ENCODE results near the gene ADAMTS17.

ADAMTS17 gene

DNA sequence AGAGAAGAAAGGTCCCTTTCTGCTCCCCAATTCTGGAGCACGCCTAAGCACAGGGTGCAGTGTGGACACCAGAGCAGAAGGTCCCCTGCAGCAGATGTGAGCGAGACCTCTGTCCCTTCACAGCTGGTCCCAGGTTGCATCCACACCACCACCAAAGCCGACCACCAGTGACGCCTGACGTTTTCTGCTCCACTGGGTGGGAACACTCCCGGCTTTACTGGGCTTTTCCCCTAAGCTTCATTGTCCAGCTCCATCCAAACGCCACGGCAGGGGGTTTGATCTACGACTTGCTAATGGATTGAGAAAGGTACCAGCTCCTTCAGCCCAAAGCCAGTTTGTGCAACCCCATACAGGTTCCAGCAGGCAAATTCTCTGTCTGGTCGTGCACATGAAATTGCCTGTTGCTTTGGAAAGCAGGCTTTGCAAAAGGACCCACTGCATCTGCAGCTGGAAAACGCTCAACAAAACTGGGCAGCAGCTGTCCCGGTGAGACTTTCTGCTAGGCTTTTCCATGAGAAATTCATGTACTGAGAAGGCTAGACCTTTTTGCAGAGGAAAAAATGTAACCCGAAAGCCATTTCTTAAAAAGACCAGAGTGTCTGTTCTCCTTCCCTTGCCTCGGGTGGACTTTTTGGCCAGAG lies 31.1 kb downstream of the ADAMTS17 start:
- DNase-seq (ENCODE audit: low spot score) = no peak

DNA sequence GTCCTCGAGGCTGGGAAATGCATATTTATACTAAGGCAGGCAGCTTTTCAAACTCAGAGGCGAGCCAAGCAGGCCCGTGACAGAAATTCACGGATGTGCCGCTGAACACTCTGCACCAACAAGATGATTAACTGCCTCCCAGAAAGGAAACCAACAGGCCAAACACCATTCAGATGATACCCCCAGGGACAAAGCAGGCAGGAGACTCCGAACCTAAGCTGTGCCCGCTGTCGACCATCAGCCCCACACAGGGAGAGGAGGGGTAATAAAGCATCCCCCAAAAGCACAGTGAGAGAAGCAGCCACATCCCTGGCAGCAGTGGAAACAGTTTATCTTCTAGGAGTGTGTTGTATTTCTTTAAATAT lies 31.8 kb downstream of the ADAMTS17 start:
- no peak for DNase-seq (ENCODE audit: low spot score)

DNA sequence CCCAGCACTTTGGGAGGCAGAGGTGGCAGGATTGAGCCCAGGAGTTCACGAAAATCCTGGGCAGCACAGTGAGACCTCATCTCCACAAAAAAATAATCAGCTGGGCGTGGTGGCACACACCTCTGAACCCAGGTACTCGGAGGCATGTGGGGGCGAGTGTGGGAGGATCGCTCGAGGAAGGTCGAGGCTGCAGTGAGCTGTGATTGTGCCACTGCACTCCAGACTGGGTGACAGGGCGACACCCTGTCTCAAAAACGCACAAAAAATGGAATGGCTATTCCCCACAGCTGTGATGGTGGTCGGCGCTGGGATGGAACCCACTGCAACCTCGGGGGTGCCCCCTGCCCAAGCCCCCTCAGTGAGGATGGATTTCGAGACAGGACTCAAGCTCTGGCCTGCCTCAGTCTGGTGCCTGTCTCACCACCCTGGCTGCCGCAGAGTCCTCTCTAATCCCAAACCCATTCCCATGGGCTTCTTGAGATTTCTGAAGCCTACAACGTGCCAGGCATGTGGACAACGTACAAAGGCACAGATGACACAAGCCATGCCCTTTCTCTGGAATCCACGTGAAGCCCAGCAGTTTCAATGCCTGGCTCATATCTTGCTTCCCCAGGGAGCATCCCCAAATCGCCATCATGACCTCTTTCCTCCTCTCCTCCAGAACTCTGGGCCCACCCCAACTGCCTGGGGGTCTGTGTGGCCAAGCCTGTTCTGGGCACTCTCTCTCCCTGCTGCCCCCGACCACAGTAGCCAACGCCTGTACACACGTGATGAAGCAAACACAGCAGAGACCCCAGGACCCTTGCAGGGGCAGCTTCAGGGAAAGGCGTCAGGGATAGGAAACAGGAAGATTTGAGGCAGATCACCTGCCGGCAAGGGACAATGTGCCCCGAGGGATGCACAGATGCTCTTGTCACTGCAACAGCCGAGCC lies 32.4 kb downstream of the ADAMTS17 start:
- no peak for DNase-seq (ENCODE audit: low spot score)

DNA sequence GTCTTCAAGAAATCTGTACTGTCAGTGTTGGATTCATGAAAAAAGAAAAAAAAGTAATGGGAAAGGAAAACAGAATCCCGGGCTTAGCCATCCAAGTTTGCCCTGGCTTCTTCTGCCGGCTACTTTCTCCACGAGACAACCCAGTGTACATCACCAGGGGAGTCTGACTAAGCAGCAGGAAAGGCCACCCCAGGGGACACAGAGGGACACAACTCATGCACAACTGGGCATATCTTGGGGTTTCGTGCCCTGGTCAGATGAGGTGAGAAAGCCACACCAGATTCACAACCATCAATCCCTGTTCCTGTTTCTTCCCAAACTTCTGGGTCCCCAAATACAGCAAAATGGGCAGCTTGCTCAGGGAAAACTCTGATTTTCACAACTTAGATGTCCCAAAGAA lies 33.2 kb downstream of the ADAMTS17 start:
- DNase-seq (ENCODE audit: low spot score) = no peak

DNA sequence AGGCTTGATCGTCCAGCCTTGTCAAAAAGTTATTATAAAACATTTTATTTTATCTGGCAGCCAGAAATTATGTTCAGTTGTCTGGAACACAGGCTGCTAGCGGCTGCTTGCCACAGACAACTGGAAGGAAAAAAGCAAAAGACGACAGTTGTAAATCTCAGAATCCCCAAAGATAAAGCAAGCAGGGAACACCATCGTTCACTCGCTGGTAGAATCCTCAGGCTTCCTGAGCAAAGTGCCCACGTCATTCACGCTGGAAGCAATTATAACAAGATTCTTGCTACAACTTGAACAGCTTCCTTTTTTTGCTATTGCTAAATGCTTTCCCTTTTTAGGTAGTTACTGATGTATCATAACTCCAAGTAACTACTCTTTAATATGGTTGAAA lies 33.6 kb downstream of the ADAMTS17 start:
- no peak for DNase-seq (ENCODE audit: low spot score)

DNA sequence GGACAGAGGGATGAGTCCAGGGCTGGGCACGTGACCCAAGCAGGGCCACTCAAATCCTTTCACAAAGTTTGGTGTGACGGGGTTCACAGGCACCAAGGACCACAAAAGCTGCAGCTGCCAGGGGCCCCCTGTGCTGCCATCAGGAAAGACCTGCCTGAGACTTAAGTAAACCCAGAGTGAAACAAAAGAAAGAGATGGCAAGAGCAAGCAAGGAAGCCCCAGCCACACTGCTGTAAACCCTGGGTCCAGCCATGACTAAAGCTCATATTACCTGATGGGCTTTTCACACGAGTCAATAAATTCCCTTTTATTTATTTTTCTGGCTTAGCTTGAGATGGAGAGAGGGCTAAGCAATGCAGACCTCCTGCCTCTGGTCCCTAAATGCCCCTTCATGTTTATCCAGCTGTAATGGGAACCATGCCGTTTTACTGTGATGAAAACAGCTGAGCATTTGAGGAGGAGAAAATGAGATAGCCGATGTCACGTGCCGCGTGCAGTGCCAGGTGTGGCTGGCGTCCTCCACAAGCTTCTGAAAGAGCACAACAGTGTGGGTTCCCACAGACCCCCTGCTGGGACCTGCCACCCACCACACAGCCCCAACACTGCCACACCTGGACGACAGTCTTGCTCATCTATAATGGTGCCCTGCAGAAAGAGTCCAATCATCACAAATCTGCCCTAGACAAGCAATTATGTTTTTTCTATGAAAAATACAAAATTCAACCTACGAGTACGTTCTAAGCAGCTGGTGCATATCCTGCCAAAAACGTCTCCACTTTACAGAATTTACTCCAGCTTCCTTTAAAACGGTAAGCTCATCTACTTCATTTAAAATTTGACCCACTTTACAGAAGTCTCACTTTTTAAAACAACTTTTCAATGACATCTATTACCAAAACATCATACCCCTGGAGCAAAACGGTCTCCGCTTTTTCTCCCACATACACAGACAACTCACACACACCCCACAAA lies 34.2 kb downstream of the ADAMTS17 start:
- DNase-seq (ENCODE audit: low spot score) = no peak

DNA sequence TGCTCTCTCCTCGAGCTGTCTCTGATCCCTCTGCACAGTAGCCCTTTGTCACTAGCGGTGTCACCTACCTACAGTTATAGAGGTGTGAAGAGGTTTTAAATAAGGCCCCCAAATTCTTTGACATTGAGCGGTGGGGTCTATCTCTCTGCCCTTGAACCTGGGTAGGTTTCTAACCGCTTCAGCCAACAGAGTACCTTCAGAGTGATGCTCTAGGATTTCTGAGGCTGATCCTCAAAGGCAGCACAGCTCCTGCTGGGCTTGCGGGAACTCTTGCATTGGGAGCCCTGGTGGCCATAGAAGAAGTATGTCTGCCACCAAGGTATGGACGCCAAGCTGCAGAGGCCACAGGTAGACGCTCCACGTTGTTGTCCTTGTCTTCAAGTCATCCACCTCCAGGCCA lies 35.7 kb downstream of the ADAMTS17 start:
- no peak for DNase-seq (ENCODE audit: low spot score)

DNA sequence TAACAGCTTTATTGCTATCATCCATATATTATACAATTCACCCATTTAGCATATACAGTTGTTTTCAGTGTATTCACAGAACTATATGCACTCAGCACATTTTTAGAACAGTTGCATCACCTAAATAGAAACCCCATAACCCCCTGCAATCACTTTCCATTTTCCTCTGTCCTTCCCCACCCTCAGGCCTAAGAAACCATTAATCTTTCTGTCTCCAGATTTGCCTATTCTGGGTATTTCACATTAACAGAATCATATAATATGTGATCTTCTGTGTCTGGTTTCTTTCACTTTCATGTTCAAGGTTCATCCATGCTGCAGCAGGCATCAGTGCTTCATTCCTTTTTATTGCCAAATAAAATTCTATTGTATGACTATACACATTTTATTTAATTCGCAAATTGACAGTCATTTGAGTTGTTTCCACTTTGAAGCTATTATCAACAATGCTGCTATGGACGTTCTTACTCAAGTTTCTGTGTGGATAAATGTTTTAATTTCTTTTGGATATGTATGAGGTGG lies 39.8 kb downstream of the ADAMTS17 start:
- no peak for DNase-seq (ENCODE audit: low spot score)

DNA sequence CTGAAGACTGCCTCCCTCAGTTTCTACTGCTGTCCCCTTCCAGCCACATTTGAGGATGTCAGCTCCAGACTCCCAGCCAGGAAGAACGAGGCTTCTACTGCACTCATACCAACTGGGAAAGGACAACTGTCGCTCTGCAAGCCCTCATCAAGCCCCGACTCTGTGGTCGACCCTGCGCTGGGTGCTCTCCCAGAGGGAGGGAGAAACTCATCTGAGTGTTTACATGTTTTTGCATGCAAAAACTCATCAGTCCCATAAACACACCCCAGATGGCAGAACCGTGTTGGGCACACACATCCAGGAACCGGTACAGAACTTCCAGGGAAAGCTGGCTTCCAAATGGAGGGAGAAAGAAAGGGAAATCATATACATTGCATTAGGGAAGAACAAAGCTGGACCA lies 43.5 kb downstream of the ADAMTS17 start:
- DNase-seq (ENCODE audit: low spot score) = no peak

DNA sequence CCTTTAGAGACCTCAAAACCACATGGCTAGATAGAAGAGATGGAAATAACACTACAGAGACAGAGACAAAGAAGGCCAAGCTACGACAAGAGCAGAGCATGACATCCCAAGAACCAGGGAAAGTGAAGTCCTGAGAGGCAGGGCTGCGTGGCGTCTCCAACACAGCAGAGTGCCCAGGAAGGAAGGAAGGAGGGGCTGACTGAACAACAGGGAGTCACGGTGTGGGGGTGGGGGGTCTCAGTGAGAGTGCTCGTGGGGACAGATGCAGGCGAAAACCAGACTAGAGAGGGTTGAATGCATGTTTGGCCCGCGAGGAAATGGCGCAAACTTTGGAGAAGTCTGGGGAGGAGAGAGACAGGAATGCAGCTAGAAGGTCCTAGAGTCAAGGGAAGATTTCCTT lies 44.0 kb downstream of the ADAMTS17 start:
- DNase-seq (ENCODE audit: low spot score) = no peak

DNA sequence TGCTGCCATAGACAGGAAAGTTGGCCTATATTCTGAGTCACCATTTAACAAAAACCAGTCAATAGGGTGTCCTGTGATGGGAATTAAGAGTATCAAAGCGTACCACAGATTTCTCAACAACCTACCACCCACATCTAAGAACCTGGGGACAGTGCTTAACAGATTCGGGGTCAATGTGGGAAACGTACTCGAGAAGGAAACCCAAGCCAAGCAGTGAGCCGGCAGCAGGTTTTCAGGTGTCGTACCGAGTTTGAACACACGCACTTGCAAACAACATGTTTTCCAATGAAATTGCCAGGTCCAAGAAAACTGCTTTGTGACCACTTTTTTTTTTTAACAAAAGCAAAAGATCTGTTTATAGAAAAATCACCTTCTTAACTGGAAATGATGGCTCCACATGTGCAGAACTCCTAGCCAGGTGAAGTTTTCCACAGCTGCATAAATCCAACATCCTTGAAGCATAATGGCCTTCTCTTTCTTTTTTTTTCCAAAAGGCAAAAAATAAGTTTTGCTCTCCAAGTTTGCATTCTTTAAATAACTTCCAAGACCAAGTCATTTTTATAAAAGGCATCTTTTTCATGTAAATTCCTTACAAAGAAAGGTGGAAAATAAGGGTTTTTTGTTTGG lies 45.7 kb downstream of the ADAMTS17 start:
- DNase-seq (ENCODE audit: low spot score) = no peak

DNA sequence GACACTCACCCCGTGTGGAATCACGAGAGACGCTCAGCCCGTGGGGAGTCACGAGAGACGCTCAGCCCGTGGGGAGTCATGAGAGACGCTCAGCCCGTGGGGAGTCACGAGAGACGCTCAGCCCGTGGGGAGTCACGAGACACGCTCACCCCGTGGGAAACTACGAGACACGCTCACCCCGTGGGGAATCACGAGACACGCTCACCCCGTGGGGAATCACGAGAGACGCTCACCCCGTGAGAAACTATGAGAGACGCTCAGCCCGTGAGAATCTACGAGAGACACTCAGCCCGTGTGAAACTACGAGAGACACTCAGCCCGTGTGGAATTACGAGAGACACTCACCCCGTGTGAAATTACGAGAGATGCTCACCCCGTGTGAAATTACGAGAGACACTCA lies 49.8 kb downstream of the ADAMTS17 start:
- DNase-seq (ENCODE audit: low spot score) = no peak

DNA sequence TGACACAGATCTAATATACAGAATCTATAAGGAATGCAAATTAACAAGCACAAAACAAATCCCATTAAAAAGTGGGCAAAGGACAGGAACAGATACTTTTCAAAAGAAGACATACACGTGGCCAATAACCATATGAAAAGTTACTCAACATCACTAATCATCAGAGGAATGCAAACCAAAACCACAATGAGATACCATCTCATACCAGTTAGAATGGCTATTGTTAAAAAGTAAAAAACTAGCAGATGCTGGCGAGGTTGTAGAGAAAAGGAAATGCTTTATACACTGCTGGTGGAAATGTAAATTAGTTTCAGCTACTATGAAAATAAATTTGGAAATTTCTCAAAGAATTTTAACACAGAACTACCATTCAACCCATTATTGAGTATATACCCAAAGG lies 50.7 kb downstream of the ADAMTS17 start:
- DNase-seq (ENCODE audit: low spot score) = no peak

DNA sequence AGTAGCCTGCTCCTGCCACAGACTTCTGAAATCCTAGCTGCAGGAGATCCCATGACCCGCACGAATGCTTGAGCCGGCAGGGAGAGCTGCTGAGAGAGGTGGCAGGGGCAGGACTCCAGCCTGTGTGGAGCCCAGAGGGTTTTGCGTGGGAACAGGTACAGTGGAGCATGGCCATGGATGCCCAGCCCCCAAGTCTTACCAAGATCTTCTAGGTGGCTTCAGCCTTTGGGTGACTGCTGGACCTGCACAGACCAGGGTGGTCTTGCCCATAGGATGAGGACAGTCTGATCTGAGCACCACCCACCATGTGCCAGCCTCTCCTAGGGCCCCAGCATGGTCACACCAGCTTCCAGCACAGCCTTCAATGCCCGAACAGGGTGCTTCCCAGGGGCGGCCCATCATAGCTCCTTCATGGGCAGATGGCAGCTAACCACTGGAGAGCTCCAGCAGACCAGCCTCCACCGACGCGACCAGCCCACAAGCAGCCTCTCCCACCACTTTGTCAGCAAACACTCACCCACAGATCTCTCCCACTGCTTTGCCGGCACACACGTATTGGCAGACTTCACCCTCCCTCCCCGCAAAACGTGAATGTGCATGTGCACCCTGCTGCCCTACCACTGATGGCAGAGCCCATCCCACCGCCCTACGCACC lies 56.0 kb downstream of the ADAMTS17 start:
- no peak for DNase-seq (ENCODE audit: low spot score)

DNA sequence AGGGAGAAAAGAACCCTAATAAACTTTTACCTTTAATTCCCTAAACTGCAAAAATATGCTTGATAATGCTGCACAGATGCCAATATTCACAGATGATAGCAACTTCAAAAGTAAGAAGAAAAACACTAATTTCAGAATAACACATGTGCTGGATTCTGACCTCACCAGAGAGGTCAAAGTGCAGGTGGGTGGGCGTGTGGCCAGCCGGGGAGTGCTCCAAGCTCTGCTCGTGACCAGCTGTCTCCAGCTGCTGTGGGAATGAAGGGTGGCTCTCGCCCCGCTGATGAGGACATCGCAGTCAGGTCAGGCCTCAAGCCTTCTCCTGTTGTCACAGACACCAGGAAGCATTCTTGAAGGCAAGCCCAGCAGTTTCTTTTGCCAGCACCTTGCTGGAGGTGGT lies 57.1 kb downstream of the ADAMTS17 start:
- no peak for DNase-seq (ENCODE audit: low spot score)

DNA sequence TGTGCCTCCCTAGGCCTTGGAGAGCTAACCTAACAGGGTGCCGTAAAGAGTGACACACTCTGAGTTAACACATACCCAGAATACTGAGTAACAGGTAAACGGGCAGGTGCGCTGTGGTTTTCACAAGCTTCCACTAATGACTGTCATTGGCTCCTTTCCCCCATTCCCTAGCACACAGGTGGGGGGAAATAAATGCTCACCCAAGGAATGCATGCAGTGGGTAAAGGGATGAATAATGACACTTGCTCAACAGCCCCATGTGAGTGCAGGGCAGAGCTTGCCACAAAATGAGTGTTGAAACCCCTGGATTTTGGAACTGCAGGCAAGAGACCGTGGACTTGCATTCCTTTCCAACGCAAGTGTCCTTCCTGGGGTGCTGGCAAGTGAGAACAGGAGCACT lies 57.6 kb downstream of the ADAMTS17 start:
- no peak for DNase-seq (ENCODE audit: low spot score)

DNA sequence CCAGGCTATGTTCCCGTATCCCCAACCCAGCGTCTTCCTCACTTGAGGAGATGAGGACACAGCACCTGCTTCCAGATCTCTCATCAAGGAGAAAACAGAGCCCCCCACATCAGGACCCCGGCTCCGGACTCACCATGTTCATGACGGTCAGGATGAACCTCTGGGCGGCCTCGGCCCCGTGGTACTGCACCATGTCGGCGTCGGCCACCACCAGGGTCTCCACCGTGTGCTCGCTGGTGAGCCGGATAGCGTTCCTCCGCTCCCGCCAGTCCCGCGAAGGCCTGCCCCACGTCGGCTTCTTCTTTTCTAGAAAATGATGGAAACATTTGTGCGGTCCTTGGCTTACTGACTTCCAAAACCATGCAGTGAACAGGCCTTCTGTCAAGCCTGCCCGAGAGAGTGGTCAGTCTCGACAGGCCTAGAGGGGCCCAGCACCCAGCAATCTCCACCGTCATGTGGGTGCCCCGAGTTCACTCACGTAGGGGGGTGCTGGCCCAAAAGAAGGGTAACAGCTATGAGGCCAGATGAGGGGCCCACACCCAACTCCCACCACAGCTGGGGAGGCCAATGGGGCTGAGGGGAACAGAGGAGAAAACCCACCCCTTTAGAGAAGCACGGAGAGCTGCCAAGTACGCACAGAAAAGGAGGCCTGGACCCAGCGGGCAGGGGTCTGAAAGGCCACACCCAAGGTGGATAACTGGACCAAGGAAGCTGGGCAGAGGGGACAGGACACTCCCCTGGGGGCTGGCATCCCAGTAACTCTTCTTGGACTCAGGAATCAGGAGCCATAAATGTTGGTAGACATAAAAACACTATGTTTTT lies 60.5 kb downstream of the ADAMTS17 start:
- no peak for DNase-seq (ENCODE audit: low spot score)

DNA sequence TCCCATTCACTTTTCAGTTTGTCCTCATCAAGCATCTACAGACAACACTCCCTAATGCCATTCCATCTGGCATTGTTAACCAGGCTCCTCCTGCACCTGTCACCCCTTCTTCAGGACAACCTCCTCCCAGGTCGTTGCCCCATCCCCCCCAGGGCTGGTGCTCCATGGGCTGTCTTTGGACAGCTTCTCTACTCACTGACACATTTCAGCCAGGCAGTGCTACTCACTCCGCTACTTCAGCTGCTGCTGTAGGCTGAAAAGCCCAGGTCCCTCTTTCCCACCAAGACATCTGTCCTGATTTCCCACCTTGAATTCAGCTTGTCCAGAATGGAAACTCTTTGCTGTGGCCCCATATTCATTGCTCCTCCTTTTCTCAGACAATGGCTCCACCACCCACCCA lies 61.9 kb downstream of the ADAMTS17 start:
- DNase-seq (ENCODE audit: low spot score) = no peak

DNA sequence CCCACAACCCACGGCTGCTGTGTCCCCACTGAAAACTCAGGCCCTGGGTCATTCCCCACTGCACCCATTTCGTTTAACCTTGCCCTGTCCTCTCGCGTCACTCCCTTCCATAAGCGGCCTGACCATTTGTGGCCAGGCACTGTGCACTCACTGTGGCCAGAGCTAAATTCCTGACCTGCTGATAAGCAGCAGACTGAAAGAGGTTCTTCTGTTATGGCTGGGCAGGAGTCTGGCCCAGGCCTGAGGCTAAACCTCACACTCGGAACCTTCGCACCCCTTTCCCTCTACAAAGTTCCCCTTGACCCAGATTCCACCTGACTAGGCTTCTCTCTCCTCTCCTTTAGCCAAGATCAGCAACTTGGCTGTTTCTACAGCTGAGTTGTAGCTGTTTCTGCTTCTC lies 62.3 kb downstream of the ADAMTS17 start:
- DNase-seq (ENCODE audit: low spot score) = no peak

DNA sequence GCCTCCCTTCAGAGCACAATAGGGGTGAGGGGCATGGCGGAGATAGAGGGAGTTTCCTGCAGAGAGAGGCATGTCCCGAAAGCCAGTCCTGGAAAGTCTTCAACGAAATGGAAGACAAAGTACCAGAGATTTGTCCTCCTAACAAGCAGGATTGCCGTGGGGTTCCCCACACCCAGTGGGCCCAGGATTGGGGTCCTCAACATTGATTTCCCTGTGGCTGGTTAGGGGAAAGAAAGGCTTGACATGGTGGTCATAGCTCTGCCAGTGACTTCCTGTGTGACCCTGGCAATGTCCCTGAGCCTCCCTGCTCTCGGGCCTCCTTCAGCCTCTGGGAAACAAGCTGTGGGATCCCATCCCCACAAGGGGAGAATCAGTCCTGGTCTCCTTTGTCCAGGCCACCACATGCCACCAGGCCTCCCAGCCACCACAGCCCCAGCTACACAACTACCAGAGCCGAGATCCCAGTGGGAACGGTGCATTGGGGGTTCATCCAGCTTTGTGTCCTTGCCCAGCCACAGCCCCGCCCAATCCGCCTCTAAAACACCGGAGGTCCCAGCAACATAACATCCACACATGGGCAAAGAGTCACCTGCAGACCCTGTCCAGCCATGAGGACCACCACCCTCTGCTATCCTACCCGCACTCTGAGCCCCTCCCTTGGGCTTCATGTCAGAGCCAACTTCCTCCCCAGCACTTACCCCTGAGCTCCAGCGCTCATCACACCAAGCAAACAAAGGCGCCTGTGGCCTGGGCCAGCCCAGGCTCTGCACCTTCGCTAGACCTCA lies 63.0 kb downstream of the ADAMTS17 start:
- no peak for DNase-seq (ENCODE audit: low spot score)

Measured in CD4-positive, alpha-beta T cell treated with Interleukin-15 for 4 hours (primary cell).